Kidney (tissue), 14 donors: Measurements from ENCODE around the gene SMG6. TPM values are rescaled to one million over a fixed set of nuclear protein-coding genes. Genes with fewer than 3 reads are reported as not detected.
A peak's percentile ranks its signal among the peaks of the same experiment; 100 is the strongest.
"Not testable (repeated sequence)": the region's sequence is repeated elsewhere in the genome, so short reads cannot be mapped to it uniquely, and the experiment has no call there.

Experiments used
- DNase-seq, 5 donors: peaks; one replicate each; pipeline ENCODE4 v3.0.0-alpha.2; 2013 to 2020
- FAIRE-seq: peaks from 2 replicates; lab custom pipeline; 2012; peaks lifted over from hg19 to GRCh38; lab: Jason Lieb, UNC
- H3K27ac ChIP-seq, 2 donors: one replicate each; pipeline ENCODE4 v1.7.0; 2013; ENCODE audit warnings: low read depth in 2 of 2, low read length in 2 of 2, inconsistent platforms in 1 of 2
- H3K27me3 ChIP-seq: one replicate; pipeline ENCODE4 v1.7.1; 2013; ENCODE audit warnings: low read length, inconsistent platforms; ENCODE audit not compliant: control insufficient read depth, insufficient read depth
- H3K36me3 ChIP-seq, 3 donors: one replicate each; pipeline versions ENCODE4 v1.7.0 to v1.7.1; 2013; ENCODE audit warnings: low read length in 3 of 3, control low read depth in 1 of 3, inconsistent platforms in 1 of 3; ENCODE audit not compliant: insufficient read depth in 3 of 3, control insufficient read depth in 2 of 3
- H3K4me1 ChIP-seq, 3 donors: one replicate each; pipeline versions ENCODE4 v1.7.0 to v1.7.1; 2013; ENCODE audit warnings: low read length in 3 of 3, inconsistent platforms in 1 of 3, low read depth in 1 of 3; ENCODE audit not compliant: control insufficient read depth in 2 of 3, insufficient read depth in 2 of 3
- H3K4me3 ChIP-seq, 3 donors: one replicate each; pipeline versions ENCODE4 v1.7.0 to v1.8.1; 2013; ENCODE audit warnings: low read length in 3 of 3, control low read depth in 1 of 3, inconsistent platforms in 1 of 3
- H3K9ac ChIP-seq, 3 donors: one replicate each; pipeline versions ENCODE4 v1.7.0 to v1.7.1; 2013; ENCODE audit warnings: low read length in 3 of 3, control low read depth in 1 of 3, inconsistent platforms in 1 of 3
- H3K9me3 ChIP-seq, 3 donors: one replicate each; pipeline versions ENCODE4 v1.7.0 to v1.7.1; 2013; ENCODE audit warnings: low read length in 3 of 3, control low read depth in 1 of 3, inconsistent platforms in 1 of 3; ENCODE audit not compliant: control insufficient read depth in 2 of 3, insufficient read depth in 1 of 3
- intact Hi-C: fragments of 100-400 bp; cut with DNase I; formaldehyde crosslinking; loops from one replicate; pipeline ENCODE4 v1.11.1; 2022
- polyA plus RNA-seq: library from polyadenylated mRNA; stranded (reverse); fragments of 350-450 nt; fragmentation: Illumina TruSeq; extraction: RNeasy Lipid Tissue Mini Kit (QIAGEN cat#74804); gene quantifications from one replicate; pipeline ENCODE4 v1.2.3, GENCODE V29; 2014; ENCODE audit warnings: low read depth, low replicate concordance; ENCODE audit not compliant: insufficient read depth
- total RNA-seq: library from RNA; stranded (reverse); fragmentation: NEBNext Ultra II Directional; extraction: Animal tissue kit (Norgen Biotek cat#: 25700); gene quantifications from one replicate; pipeline ENCODE4 v1.2.1, GENCODE V29; 2021
- TF ChIP-seq, protein P1 (sequence below): IDR thresholded peaks from 3 replicates; pipeline ENCODE4 v1.5.1; 2012; ENCODE audit warnings: mild to moderate bottlenecking, moderate library complexity, borderline replicate concordance; ENCODE audit not compliant: insufficient read depth; ENCODE audit errors: extremely low read depth
- donor health status: control.
- donor health status: control.
- donor health status: control.
- donor health status: control.
- donor health status: control.
- donor health status: DM: yes; HTN: yes; CAD: no.
- donor health status: Normal renal cell carcinoma (clear cell type).

The SMG6 gene
- total and polyA plus RNA-seq, 2 donors from 2014 or later, result 20.6 to 37.3 TPM

DNA sequence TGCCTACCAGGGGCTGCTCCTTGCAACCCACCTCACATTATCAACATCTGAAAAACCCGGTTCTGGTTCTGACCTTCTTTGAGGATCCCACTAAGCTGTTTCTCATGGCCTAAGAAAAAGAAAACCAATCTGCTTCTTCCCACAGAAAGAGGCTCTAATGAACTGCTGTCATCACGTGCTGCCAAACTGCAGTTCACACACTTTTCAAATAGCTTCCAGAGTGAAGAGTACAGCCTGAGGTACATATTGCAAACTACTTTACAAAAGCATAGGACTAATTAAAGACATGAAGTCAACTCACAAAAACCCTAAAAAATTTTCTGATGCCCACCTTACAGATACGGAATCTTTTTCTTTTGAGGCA, 36.7 kb downstream of the SMG6 start:
- Histone ChIP-seq H3K9ac (no peak overlapping the region), H3K4me3 (no peak overlapping the region), H3K36me3 (peaks cover 0 to 5% (median 2%) of the 10 kb centered on the region in 3 donors), H3K27ac (no peak overlapping the region), H3K4me1 (peaks cover 0 to 9% (median 0%) of the 10 kb centered on the region in 3 donors), H3K27me3 (no peaks in the 10 kb centered on the region), H3K9me3 (no peaks in the 10 kb centered on the region)
- intact Hi-C loops, result no loop called here
- TF ChIP-seq, protein P1, sequence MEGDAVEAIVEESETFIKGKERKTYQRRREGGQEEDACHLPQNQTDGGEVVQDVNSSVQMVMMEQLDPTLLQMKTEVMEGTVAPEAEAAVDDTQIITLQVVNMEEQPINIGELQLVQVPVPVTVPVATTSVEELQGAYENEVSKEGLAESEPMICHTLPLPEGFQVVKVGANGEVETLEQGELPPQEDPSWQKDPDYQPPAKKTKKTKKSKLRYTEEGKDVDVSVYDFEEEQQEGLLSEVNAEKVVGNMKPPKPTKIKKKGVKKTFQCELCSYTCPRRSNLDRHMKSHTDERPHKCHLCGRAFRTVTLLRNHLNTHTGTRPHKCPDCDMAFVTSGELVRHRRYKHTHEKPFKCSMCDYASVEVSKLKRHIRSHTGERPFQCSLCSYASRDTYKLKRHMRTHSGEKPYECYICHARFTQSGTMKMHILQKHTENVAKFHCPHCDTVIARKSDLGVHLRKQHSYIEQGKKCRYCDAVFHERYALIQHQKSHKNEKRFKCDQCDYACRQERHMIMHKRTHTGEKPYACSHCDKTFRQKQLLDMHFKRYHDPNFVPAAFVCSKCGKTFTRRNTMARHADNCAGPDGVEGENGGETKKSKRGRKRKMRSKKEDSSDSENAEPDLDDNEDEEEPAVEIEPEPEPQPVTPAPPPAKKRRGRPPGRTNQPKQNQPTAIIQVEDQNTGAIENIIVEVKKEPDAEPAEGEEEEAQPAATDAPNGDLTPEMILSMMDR, result no peak
- DNase-seq (no peak), FAIRE-seq (no peak)

DNA sequence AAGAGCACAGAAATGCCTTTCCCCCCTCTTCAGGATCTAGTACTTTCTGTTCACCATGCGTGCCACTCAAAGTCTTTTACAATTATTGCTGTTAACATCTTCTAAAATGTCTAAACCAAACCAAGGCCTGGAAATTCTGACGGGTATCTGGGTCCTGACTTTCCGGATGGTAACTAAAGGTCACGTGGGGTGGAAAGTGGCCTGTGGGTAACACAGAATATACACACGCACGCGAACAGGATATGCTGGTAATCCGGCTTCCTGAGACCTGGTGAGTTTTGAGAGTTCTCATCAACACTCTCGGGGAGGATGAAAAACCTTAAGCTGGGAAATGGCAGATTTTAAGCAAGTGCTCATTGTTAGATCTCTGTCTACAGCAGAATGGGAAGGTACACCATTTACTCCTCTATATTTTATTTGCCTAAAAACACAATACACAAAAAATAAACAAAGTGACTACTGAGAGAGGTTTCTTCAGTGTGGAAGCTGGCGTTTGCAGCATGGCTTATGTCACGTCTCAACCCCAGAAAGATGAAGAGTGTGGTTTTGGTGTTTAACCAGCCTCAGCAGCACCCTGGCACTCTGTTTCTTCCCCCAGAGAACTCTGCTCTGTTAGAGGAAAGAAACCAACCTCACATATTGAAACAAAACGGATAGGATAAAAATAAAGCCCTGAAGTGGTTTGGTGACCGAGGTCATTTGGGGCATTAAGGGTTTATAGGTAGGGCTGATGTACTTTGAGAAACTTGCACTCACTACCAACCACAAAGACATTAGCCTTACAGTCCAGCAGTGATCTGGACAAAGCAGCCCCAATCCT, 37.3 kb downstream of the SMG6 start:
- FAIRE-seq (no peak), DNase-seq (no peak)
- TF ChIP-seq, protein P1, result no peak
- Histone ChIP-seq H3K4me1 (peaks cover 0 to 9% (median 0%) of the 10 kb centered on the region in 3 donors), H3K9me3 (no peaks in the 10 kb centered on the region), H3K27me3 (no peaks in the 10 kb centered on the region), H3K27ac (no peak overlapping the region), H3K4me3 (no peak overlapping the region), H3K9ac (no peak overlapping the region), H3K36me3 (peaks cover 0 to 5% (median 2%) of the 10 kb centered on the region in 3 donors)
- intact Hi-C loops, result no loop called here

DNA sequence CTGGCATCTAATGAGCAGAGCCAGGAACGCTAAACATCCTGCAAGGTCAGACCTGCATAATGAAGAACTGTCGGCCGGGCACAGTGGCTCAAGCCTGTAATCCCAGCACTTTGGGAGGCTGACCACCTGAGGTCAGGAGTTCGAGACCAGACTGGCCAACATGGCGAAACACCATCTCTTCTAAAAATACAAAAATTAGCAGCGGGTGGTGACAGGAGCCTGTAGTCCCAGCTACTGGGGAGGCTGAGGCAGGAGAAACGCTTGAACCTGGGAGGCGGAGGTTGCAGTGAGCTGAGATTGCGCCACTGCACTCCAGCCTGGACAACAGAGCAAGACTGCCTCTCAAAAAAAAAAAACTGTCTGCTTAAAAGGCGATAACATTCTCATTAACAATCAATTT, 38.4 kb downstream of the SMG6 start:
- DNase-seq, H3K4me3 ChIP-seq, H3K4me1 ChIP-seq, H3K9ac ChIP-seq, intact Hi-C loops, H3K27me3 ChIP-seq, H3K36me3 ChIP-seq, H3K27ac ChIP-seq, FAIRE-seq, H3K9me3 ChIP-seq: not testable (repeated sequence)

DNA sequence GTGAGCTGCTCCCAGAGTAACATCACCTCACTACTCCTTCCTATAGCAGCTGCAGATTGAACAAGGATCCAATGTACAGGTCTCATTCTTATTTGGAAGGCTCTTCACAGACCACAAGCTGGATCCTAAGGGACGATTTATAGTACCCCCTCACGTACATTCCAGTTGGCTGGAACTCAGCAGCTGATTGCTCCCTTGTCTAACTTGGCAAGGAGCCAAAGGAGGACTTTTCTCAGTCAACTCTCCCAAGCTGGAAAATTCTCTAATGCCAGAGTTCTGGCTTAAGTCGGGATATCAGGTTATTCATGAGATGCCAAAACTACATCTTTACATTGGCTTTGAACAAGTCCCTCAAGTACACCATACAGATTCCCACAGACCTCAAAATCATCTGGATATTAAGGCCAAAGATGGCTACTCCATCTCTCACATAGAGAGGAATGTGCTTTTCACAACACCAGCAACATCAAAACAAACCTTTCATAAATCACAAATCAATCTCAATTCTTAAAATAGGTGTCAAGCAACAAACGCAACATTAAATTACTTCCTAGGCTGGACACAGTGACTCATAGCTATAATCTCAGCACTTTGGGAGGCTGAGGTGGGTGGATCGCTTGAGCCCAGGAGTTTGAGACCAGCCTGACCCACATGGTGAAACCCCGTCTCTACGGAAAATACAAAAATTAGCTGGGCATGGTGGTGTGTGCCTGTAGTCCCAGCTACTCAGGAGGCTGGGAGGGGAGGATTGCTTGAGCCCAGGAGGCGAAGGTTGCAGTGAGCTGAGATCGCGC, 39.3 kb downstream of the SMG6 start:
- no peaks in the 10 kb centered on the region for H3K9me3 ChIP-seq
- H3K9ac ChIP-seq, result no peak overlapping the region
- H3K36me3 ChIP-seq, result peaks cover 0 to 2% (median 2%) of the 10 kb centered on the region in 3 donors
- intact Hi-C loops, result no loop called here
- no peak overlapping the region for H3K4me3 ChIP-seq
- peak in 1 of 5 donors; percentile 37 for DNase-seq
- no peak overlapping the region for H3K27ac ChIP-seq
- H3K4me1 ChIP-seq, result peaks cover 0 to 9% (median 0%) of the 10 kb centered on the region in 3 donors
- no peaks in the 10 kb centered on the region for H3K27me3 ChIP-seq
- TF ChIP-seq, protein P1, result no peak
- no peak for FAIRE-seq
